T-cell (primary cell): Measurements from ENCODE around the gene MIEF1. TPM values are rescaled to one million over a fixed set of nuclear protein-coding genes. Genes with fewer than 3 reads are reported as not detected.

ENCODE experiments used
- ATAC-seq, 4 experiments: fragments of 200-7000 bp in 3 of 4; fragments of 150-1000 bp in 1 of 4; cut with Tn5 transposase; replicated peaks in 1 of 4; 1 replicate in 3 of 4; 2 replicates in 1 of 4; pipeline ENCODE4 v1.10.0; 2021; ENCODE audit warnings: moderate library complexity in 3 of 4, mild to moderate bottlenecking in 2 of 4, moderate number of reproducible peaks in 1 of 4
- CTCF ChIA-PET, 2 donors: fragments of 300-600 bp; sonication (Branson Sonifier 250); formaldehyde crosslinking; loops; one replicate each; lab custom pipeline; 2022; ENCODE audit warnings: antibody characterized with exemption in 2 of 2; lab: Charles Lee
- POLR2A ChIA-PET, 2 donors: fragments of 300-600 bp; sonication (Branson Sonifier 250); formaldehyde crosslinking; loops; one replicate each; lab custom pipeline; 2022; ENCODE audit warnings: antibody characterized with exemption in 2 of 2; lab: Charles Lee
- DNase-seq, 35 experiments: peaks; one replicate each; pipeline versions ENCODE4 v3.0.0 to v3.0.0-alpha.2; 2013 to 2023
- H3K27ac ChIP-seq: one replicate; pipeline ENCODE4 v1.5.1; 2013; ENCODE audit warnings: low read length
- H3K27me3 ChIP-seq, 2 experiments: replicated peaks in 1 of 2; 1 replicate in 1 of 2; 2 replicates in 1 of 2; pipeline versions ENCODE4 v1.6.1 to v1.7.0; 2013; ENCODE audit warnings: low read length in 1 of 2, mixed read lengths in 1 of 2; ENCODE audit not compliant: control insufficient read depth in 2 of 2, insufficient read depth in 2 of 2; ENCODE audit errors: extremely low read depth in 1 of 2
- H3K36me3 ChIP-seq, 2 donors: 1 replicate in 1 of 2; 2 replicates in 1 of 2; pipeline versions ENCODE4 v1.6.1 to v1.7.0; 2013; ENCODE audit warnings: low read length in 1 of 2; ENCODE audit not compliant: control insufficient read depth in 2 of 2, insufficient read depth in 1 of 2; ENCODE audit errors: extremely low read depth in 1 of 2
- H3K4me1 ChIP-seq, 2 experiments: 1 replicate in 1 of 2; 2 replicates in 1 of 2; pipeline versions ENCODE4 v1.6.1 to v1.7.0; 2013; ENCODE audit warnings: low read length in 2 of 2, mixed read lengths in 1 of 2; ENCODE audit not compliant: insufficient read depth in 2 of 2, control insufficient read depth in 1 of 2; ENCODE audit errors: extremely low read depth in 1 of 2
- H3K4me3 ChIP-seq, 2 donors: 1 replicate in 1 of 2; 2 replicates in 1 of 2; pipeline versions ENCODE4 v1.5.1 to v1.7.0; 2013; ENCODE audit warnings: mild to moderate bottlenecking in 2 of 2, low read length in 1 of 2, moderate library complexity in 1 of 2; ENCODE audit not compliant: control insufficient read depth in 1 of 2; ENCODE audit errors: extremely low read depth in 1 of 2
- H3K9me3 ChIP-seq: 2 replicates; pipeline ENCODE4 v1.7.0; 2013
- H3K27ac Mint-ChIP-seq, 2 donors: one replicate each; pipeline ENCODE4 v1.8.0; 2020 to 2021; ENCODE audit warnings: mild to moderate bottlenecking in 2 of 2, mixed read lengths in 2 of 2
- H3K27me3 Mint-ChIP-seq, 2 donors: one replicate each; pipeline ENCODE4 v1.8.0; 2021 to 2022; ENCODE audit warnings: mixed read lengths in 2 of 2
- H3K36me3 Mint-ChIP-seq: one replicate; pipeline ENCODE4 v1.8.0; 2021; ENCODE audit warnings: mixed read lengths
- H3K4me1 Mint-ChIP-seq, 3 donors: one replicate each; pipeline ENCODE4 v1.8.0; 2020 to 2022; ENCODE audit warnings: mixed read lengths in 3 of 3, mild to moderate bottlenecking in 1 of 3
- H3K4me3 Mint-ChIP-seq, 3 donors: one replicate each; pipeline ENCODE4 v1.8.0; 2020 to 2022; ENCODE audit warnings: mild to moderate bottlenecking in 3 of 3, mixed read lengths in 3 of 3, moderate library complexity in 3 of 3
- H3K9me3 Mint-ChIP-seq, 3 donors: one replicate each; pipeline ENCODE4 v1.8.0; 2020 to 2022; ENCODE audit warnings: mixed read lengths in 3 of 3
- WGBS: methylation state at CpG from one replicate; pipeline ENCODE4 v1.1.5; 2013; ENCODE audit warnings: missing lambda C conversion rate; ENCODE audit not compliant: insufficient coverage; 5-methylcytosine and 5-hydroxymethylcytosine counted together
- total RNA-seq, 35 experiments: library from RNA in 6 of 35; stranded (reverse) in 6 of 35; fragments of 120-200 nt in 1 of 35; gene quantifications; one replicate each; pipeline versions ENCODE4 v1.2.1 to v1.2.4 and lab custom pipeline; 2013 to 2026

Gene MIEF1
- total RNA-seq (10 to 100 TPM; 19.7 to 44.1 (median 38.5) TPM), total RNA-seq (lab: John Stamatoyannopoulos, UW) (32.6 to 160 (median 88.0) reads per million in 29 experiments)
- total RNA-seq (2013), result 22.8 TPM

- Histone ChIP-seq H3K36me3 (peaks cover 12 to 33% of the 10 kb centered on the region in 2 donors), H3K4me1 (peaks cover 10 to 43% of the 10 kb centered on the region in 2 experiments), H3K9me3 (no peaks in the 10 kb centered on the region), H3K27ac (peak within 1 kb of the TSS; percentile 63), H3K27me3 (peaks cover 0 to 2% of the 10 kb centered on the region in 2 experiments), H3K4me3 (peak within 1 kb of the TSS; percentile 72 to 77)
- DNase-seq (peak; percentile 71 to 93 (median 82)), ATAC-seq (peak; percentile 93 to 97 (median 96))
- CTCF ChIA-PET, result interaction anchor here in 1 of 2 donors (0.5 to 2.7 kb wide), 9 partner anchors 8 to 1316 kb away, joined by 3 to 27 read pairs (median 3); partner anchors contain the start of gene ATF4
- peaks cover 44 to 47% (median 45%) of the 10 kb centered on the region in 3 donors for H3K4me1 Mint-ChIP-seq
- POLR2A ChIA-PET, result interaction anchor here (0.6 to 1.4 kb wide), 4 partner anchors 18 to 542 kb away, joined by 3 to 15 read pairs (median 4); partner anchors contain the start of gene ATF4 (in 2 of the 2)
- H3K27me3 Mint-ChIP-seq, result no peaks in the 10 kb centered on the region
- WGBS, result 3% methylated on average over 50 of the region's 58 CpGs
- H3K27ac Mint-ChIP-seq, result peak within 1 kb of the TSS; percentile 95 to 98
- peak within 1 kb of the TSS; percentile 95 to 99 (median 95) for H3K4me3 Mint-ChIP-seq
- peaks cover 28% of the 10 kb centered on the region for H3K36me3 Mint-ChIP-seq
- H3K9me3 Mint-ChIP-seq, result no peaks in the 10 kb centered on the region
Measured at GRCh38 chr22:39502109-39502788, at the start of gene MIEF1. Gene MIEF1, plus strand, starts transcription at chr22:39502290. Its CDS starts 9,005 bp downstream, at chr22:39511295.

DNA sequence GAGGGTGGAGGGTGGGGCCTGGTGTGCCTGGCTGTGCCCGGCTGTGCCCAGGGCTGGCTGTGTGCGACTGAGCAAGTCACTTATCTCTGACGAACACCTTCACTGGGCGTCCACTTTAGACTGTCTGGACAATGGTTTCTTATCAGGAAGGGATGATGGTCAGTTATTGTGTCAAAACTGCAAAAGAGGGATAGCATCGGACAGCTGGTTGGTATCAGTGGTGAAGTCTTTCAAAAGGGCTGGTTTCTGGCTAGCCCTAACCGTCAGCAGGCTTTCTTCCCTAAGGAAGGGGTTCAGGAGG lies 49.4 kb upstream of the MIEF1 start:
- DNase-seq (peak in 1 of 35 experiments; percentile 20), ATAC-seq (no peak)
- CTCF ChIA-PET, result interaction anchor here in 1 of 2 donors (0.6 kb wide), 1 partner anchor 65 kb away, joined by 7 read pairs; no protein-coding TSS in a partner anchor
- H3K36me3 Mint-ChIP-seq, result no peaks in the 10 kb centered on the region
- H3K4me1 Mint-ChIP-seq, result peaks cover 24 to 35% (median 29%) of the 10 kb centered on the region in 3 donors
- peaks cover 8 to 30% of the 10 kb centered on the region in 2 donors for H3K27me3 Mint-ChIP-seq
- Histone ChIP-seq H3K27me3 (peaks cover 0 to 50% of the 10 kb centered on the region in 2 experiments), H3K9me3 (no peaks in the 10 kb centered on the region), H3K36me3 (no peaks in the 10 kb centered on the region), H3K27ac (no peak overlapping the region), H3K4me1 (peaks cover under 1 to 37% of the 10 kb centered on the region in 2 experiments), H3K4me3 (no peak overlapping the region)
- WGBS, result 90% methylated on average over 6 of the region's 6 CpGs
- POLR2A ChIA-PET, result interaction anchor here in 1 of 2 donors (0.6 kb wide), 1 partner anchor 15 kb away, joined by 7 read pairs; no protein-coding TSS in a partner anchor
- H3K9me3 Mint-ChIP-seq, result no peaks in the 10 kb centered on the region
- no peak overlapping the region for H3K27ac Mint-ChIP-seq
- H3K4me3 Mint-ChIP-seq, result no peak overlapping the region

DNA sequence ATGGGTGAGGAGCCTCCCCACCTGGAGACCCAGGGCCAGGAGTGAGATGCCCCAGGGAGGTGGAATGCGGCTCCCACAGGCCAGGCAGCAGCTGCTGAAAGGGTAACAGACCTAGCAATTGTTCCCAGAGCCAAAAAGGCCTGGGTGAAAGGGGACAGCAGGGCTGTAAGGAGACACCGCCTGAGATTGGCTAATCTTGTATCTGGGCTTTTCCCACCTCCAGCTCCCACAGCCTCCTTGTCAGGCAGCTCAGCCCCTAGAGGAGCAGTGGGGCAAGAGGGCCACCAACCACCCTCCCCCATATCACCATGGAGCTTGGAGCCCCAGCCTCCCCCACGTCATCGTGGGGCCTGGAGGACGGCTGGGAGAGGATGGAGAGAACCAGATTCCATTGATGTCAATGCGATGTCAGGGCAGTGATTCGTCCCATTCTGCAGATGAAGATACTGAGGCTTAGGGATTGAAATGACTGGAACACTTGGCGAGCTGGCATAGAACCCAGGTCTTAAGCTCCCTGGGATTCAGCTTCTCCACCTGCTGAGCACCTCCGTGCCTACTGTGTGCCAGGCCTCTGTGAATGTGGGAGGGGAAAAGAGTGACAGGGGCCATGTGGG lies 48.2 kb upstream of the MIEF1 start:
- CTCF ChIA-PET, result no interaction called here
- ATAC-seq, result no peak
- Mint-ChIP-seq H3K36me3 (peaks cover 4% of the 10 kb centered on the region), H3K9me3 (no peaks in the 10 kb centered on the region), H3K4me1 (peaks cover 29 to 46% (median 31%) of the 10 kb centered on the region in 3 donors), H3K27me3 (peaks cover 17 to 39% of the 10 kb centered on the region in 2 donors), H3K4me3 (no peak overlapping the region), H3K27ac (no peak overlapping the region)
- WGBS, result 77% methylated on average over 8 of the region's 9 CpGs
- H3K9me3 ChIP-seq, result no peaks in the 10 kb centered on the region
- H3K36me3 ChIP-seq, result no peaks in the 10 kb centered on the region
- H3K4me3 ChIP-seq, result no peak overlapping the region
- DNase-seq, result no peak
- H3K4me1 ChIP-seq, result peaks cover 0 to 36% of the 10 kb centered on the region in 2 experiments
- POLR2A ChIA-PET, result no interaction called here
- no peak overlapping the region for H3K27ac ChIP-seq
- H3K27me3 ChIP-seq, result peaks cover 0 to 51% of the 10 kb centered on the region in 2 experiments

GRCh38 chr22:39454385-39454871 lies 47.7 kb upstream of the MIEF1 start:
- CTCF ChIA-PET, result no interaction called here
- peaks cover 25 to 42% (median 27%) of the 10 kb centered on the region in 3 donors for H3K4me1 Mint-ChIP-seq
- ATAC-seq, result no peak

DNA sequence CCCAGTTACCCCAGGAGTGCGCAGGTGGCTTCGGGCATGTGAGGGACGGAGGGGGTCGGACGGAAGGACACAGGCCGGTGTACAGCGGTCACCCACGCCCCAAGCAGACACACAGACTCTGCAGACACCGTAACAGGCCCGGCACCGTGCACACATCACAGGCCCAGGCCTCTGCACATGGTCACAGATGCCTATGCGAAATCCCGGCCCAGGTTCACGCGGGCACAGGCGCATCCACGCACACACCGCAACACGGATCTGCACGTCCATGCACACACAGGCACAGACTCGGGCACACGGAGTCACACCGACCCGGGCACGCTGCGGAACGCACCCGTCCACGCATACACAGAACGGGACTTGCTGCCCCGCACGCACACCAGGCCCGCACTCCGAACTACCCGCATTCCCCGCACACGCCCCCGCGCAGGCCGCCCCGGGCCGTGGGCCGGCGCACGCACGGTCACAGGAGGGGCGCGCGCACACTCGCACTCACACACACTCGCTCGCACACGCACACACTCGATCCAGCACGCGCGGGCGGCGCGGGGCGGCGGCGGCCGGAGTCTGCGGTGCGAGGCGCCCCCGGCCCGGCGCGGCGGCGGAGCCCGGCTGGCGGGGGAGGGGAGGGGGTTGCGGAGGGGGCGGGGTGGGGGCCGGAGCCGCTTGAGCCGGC lies 45.4 kb upstream of the MIEF1 start, which contains the start of gene MGAT3:
MGAT3 (plus strand) TSS at position 491 of the 676 bp plus-strand sequence. CDS start 30,336 bp downstream, outside the sequence.
- ATAC-seq (peak in 1 of 4 experiments; percentile 20), DNase-seq (no peak)
- H3K4me3 ChIP-seq, result no peak within 1 kb of the TSS
- peaks cover 0 to 20% of the 10 kb centered on the region in 2 experiments for H3K4me1 ChIP-seq
- Mint-ChIP-seq H3K36me3 (peaks cover 4% of the 10 kb centered on the region), H3K27me3 (peaks cover 23 to 50% of the 10 kb centered on the region in 2 donors), H3K4me1 (peaks cover 19 to 28% (median 22%) of the 10 kb centered on the region in 3 donors), H3K9me3 (no peaks in the 10 kb centered on the region), H3K27ac (peak within 1 kb of the TSS in 1 of 2 donors; percentile 17), H3K4me3 (peak within 1 kb of the TSS; percentile 64 to 80 (median 70))
- ChIA-PET CTCF (no interaction called here), POLR2A (no interaction called here)
- 78% methylated on average over 43 of the region's 80 CpGs for whole genome bisulfite sequencing
- H3K9me3 ChIP-seq, result no peaks in the 10 kb centered on the region
- no peak within 1 kb of the TSS for H3K27ac ChIP-seq
- peaks cover 0 to 57% of the 10 kb centered on the region in 2 experiments for H3K27me3 ChIP-seq
- no peaks in the 10 kb centered on the region for H3K36me3 ChIP-seq

More at GRCh38 chr22:39454385-39454871, 47.7 kb upstream of the MIEF1 start:
- Histone ChIP-seq H3K4me1 (peaks cover 0 to 30% of the 10 kb centered on the region in 2 experiments), H3K4me3 (no peak overlapping the region), H3K9me3 (no peaks in the 10 kb centered on the region), H3K27me3 (peaks cover 0 to 54% of the 10 kb centered on the region in 2 experiments), H3K36me3 (no peaks in the 10 kb centered on the region), H3K27ac (no peak overlapping the region)
- no peak for DNase-seq
- H3K4me3 Mint-ChIP-seq, result peak overlapping the region in 1 of 3 donors; percentile 17
- no peaks in the 10 kb centered on the region for H3K9me3 Mint-ChIP-seq
- H3K36me3 Mint-ChIP-seq, result peaks cover 4% of the 10 kb centered on the region
- H3K27ac Mint-ChIP-seq, result no peak overlapping the region
- POLR2A ChIA-PET, result no interaction called here
- peaks cover 19 to 45% of the 10 kb centered on the region in 2 donors for H3K27me3 Mint-ChIP-seq
- 87% methylated on average over 6 of the region's 7 CpGs for WGBS
